Measurements from ENCODE around the gene MRPL48. TPM values are rescaled to one million over a fixed set of nuclear protein-coding genes. Genes with fewer than 3 reads are reported as not detected.

Gene MRPL48
- total and polyA plus RNA-seq, 4 donors, result 12.6 to 34.1 (median 20.0) TPM

DNA sequence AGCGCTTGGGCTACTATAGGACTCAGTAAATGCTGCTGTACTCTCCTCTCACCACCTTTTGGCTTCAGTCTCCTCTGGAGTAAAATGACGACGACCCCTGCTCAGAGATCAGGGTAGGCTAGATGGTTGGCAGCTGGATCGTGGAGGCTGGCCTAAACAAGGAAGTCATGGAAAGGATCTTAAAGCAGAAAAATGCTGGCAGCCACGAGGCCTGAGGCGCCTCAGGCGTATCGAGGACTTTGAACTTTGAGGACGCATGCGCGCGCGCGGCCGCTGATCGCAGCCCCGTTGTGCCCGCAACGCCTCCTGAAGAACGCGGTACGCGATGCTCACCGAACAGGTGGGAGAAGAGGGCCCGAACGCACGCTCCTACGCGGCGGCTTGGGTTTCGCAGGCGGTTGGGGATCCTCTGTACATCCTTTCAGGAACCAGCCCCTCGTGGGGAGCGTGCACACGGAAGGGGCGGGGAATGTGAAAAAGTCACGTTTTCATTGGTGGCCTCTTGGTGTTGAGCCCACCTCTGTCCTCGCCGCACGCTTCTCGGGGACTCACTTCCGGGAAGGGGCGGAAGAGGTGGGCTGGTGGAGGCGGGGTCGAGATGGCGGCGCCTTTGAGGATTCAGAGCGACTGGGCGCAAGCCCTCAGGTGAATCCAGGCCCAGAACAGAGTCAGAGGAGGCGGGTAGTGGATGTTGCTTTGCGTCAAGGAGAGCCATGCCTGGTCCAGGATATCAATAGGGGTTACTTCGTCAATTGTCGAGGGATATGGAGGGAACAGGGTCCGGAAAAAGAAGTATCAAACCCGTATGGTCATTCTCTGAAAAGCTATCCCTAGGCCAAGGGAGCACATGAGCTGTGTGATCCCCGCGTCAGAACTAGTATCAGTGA lies 89.0 kb downstream of the MRPL48 start, which contains the start of the genes COA4 and PAAF1:
Gene COA4, minus strand, starts transcription at position 423 of the 887 bp plus-strand sequence. CDS start 3,468 bp downstream, outside the sequence.
Gene PAAF1, plus strand, starts transcription at position 576 of the 887 bp plus-strand sequence. Its CDS starts 23 bp downstream, at position 599.
- Histone ChIP-seq H3K4me1 (ENCODE audit: control insufficient read depth in 4 of 4, insufficient read depth in 4 of 4, low read length in 3 of 4) (peaks cover 2 to 21% (median 12%) of the 10 kb centered on the region in 4 donors), H3K4me3 (ENCODE audit: low read depth in 1 of 3, low read length in 3 of 3) (peak within 1 kb of the TSS; percentile 77 to 94 (median 93)), H3K9me3 (ENCODE audit: control insufficient read depth in 4 of 4, low read length in 3 of 4) (no peaks in the 10 kb centered on the region), H3K27me3 (ENCODE audit: control insufficient read depth in 4 of 4, insufficient read depth in 4 of 4, low read length in 3 of 4) (no peaks in the 10 kb centered on the region), H3K27ac (ENCODE audit: low read depth in 1 of 2, low read length in 2 of 2) (peak within 1 kb of the TSS; percentile 83 to 94), H3K36me3 (ENCODE audit: control insufficient read depth in 4 of 4, insufficient read depth in 3 of 4, low read depth in 1 of 4, low read length in 3 of 4) (peaks cover 7 to 18% (median 9%) of the 10 kb centered on the region in 4 donors), H3K9ac (ENCODE audit: low read depth in 1 of 2, low read length in 2 of 2) (peak within 1 kb of the TSS; percentile 97 to 98)
- peak; percentile 89 for DNase-seq (ENCODE audit: low spot score)
- under 1% methylated on average over 57 of the region's 57 CpGs for whole genome bisulfite sequencing
- TF ChIP-seq NR2F2 (IDR thresholded peaks at IDR 0.05) (peak; percentile 83), EGR1 (IDR thresholded peaks at IDR 0.05; ENCODE audit: low read depth in 2 of 2) (peak; percentile 49 to 51), RXRA (IDR thresholded peaks at IDR 0.05) (peak; percentile 0 to 84), HNF4G (IDR thresholded peaks at IDR 0.05) (peak; percentile 71), HNF4A (conservative IDR thresholded peaks at IDR 0.05) (peak; percentile 86), YY1 (IDR thresholded peaks at IDR 0.05) (peak; percentile 93), FOXA1 (IDR thresholded peaks at IDR 0.05) (no peak), TAF1 (conservative IDR thresholded peaks at IDR 0.05) (peak; percentile 80), GABPA (IDR thresholded peaks at IDR 0.05 in 1 of 2, conservative IDR thresholded peaks at IDR 0.05 in 1 of 2) (peak; percentile 80 to 97), JUND (IDR thresholded peaks at IDR 0.05) (no peak), FOXA2 (IDR thresholded peaks at IDR 0.05) (no peak), RAD21 (IDR thresholded peaks at IDR 0.05) (peak; percentile 27 to 28), SP1 (IDR thresholded peaks at IDR 0.05) (peak; percentile 87)
- TF ChIP-seq, protein P1, sequence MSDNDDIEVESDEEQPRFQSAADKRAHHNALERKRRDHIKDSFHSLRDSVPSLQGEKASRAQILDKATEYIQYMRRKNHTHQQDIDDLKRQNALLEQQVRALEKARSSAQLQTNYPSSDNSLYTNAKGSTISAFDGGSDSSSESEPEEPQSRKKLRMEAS (IDR thresholded peaks at IDR 0.05), result peak; percentile 99
- TF ChIP-seq, protein P2, sequence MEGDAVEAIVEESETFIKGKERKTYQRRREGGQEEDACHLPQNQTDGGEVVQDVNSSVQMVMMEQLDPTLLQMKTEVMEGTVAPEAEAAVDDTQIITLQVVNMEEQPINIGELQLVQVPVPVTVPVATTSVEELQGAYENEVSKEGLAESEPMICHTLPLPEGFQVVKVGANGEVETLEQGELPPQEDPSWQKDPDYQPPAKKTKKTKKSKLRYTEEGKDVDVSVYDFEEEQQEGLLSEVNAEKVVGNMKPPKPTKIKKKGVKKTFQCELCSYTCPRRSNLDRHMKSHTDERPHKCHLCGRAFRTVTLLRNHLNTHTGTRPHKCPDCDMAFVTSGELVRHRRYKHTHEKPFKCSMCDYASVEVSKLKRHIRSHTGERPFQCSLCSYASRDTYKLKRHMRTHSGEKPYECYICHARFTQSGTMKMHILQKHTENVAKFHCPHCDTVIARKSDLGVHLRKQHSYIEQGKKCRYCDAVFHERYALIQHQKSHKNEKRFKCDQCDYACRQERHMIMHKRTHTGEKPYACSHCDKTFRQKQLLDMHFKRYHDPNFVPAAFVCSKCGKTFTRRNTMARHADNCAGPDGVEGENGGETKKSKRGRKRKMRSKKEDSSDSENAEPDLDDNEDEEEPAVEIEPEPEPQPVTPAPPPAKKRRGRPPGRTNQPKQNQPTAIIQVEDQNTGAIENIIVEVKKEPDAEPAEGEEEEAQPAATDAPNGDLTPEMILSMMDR (IDR thresholded peaks at IDR 0.05; ENCODE audit: low read depth, low read length, missing input control), result no peak
- TF ChIP-seq, protein P3, sequence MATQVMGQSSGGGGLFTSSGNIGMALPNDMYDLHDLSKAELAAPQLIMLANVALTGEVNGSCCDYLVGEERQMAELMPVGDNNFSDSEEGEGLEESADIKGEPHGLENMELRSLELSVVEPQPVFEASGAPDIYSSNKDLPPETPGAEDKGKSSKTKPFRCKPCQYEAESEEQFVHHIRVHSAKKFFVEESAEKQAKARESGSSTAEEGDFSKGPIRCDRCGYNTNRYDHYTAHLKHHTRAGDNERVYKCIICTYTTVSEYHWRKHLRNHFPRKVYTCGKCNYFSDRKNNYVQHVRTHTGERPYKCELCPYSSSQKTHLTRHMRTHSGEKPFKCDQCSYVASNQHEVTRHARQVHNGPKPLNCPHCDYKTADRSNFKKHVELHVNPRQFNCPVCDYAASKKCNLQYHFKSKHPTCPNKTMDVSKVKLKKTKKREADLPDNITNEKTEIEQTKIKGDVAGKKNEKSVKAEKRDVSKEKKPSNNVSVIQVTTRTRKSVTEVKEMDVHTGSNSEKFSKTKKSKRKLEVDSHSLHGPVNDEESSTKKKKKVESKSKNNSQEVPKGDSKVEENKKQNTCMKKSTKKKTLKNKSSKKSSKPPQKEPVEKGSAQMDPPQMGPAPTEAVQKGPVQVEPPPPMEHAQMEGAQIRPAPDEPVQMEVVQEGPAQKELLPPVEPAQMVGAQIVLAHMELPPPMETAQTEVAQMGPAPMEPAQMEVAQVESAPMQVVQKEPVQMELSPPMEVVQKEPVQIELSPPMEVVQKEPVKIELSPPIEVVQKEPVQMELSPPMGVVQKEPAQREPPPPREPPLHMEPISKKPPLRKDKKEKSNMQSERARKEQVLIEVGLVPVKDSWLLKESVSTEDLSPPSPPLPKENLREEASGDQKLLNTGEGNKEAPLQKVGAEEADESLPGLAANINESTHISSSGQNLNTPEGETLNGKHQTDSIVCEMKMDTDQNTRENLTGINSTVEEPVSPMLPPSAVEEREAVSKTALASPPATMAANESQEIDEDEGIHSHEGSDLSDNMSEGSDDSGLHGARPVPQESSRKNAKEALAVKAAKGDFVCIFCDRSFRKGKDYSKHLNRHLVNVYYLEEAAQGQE (IDR thresholded peaks at IDR 0.05), result peak; percentile 60
- TF ChIP-seq, protein P4, sequence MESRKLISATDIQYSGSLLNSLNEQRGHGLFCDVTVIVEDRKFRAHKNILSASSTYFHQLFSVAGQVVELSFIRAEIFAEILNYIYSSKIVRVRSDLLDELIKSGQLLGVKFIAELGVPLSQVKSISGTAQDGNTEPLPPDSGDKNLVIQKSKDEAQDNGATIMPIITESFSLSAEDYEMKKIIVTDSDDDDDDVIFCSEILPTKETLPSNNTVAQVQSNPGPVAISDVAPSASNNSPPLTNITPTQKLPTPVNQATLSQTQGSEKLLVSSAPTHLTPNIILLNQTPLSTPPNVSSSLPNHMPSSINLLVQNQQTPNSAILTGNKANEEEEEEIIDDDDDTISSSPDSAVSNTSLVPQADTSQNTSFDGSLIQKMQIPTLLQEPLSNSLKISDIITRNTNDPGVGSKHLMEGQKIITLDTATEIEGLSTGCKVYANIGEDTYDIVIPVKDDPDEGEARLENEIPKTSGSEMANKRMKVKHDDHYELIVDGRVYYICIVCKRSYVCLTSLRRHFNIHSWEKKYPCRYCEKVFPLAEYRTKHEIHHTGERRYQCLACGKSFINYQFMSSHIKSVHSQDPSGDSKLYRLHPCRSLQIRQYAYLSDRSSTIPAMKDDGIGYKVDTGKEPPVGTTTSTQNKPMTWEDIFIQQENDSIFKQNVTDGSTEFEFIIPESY (IDR thresholded peaks at IDR 0.05), result peak; percentile 37
- TF ChIP-seq, protein P5, sequence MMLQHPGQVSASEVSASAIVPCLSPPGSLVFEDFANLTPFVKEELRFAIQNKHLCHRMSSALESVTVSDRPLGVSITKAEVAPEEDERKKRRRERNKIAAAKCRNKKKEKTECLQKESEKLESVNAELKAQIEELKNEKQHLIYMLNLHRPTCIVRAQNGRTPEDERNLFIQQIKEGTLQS (IDR thresholded peaks at IDR 0.05), result peak; percentile 13
